GM18507 (cell line): ENCODE measurements around the gene PDIK1L.
"Not testable (repeated sequence)": the region's sequence is repeated elsewhere in the genome, so short reads cannot be mapped to it uniquely, and the experiment has no call there.

Source experiments
- DNase-seq: peaks from one replicate; pipeline ENCODE4 v3.0.0; 2011; ENCODE audit warnings: low read depth; ENCODE audit not compliant: insufficient read length; ENCODE audit errors: extremely low spot score
- FAIRE-seq: peaks from 2 replicates; lab custom pipeline; 2011; peaks lifted over from hg19 to GRCh38; lab: Jason Lieb, UNC

PDIK1L gene

GRCh38 chr1:26084091-26084561 lies 27.5 kb upstream of the PDIK1L start:
- DNase-seq: no peak
- FAIRE-seq: no peak

DNA sequence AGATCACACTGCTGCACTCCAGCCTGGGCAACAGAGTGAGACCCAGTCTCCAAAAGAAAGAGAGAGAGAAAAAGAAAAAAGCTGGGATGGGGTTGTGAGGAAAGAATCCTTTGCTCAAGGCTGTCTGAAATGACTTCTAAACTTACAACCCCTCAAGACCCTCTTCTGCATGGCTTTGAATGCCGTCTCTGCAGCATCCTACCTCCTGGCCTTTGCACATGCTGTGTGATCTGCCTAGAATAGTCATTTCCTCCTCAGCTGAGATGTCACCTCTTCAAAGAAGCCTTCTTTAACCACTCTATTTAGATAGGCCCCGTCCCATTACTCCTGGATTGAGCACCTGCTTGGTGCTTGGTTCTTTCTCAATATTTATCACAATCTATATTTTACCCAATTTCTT lies 26.8 kb upstream of the PDIK1L start:
- DNase-seq: no peak
- no peak for FAIRE-seq

DNA sequence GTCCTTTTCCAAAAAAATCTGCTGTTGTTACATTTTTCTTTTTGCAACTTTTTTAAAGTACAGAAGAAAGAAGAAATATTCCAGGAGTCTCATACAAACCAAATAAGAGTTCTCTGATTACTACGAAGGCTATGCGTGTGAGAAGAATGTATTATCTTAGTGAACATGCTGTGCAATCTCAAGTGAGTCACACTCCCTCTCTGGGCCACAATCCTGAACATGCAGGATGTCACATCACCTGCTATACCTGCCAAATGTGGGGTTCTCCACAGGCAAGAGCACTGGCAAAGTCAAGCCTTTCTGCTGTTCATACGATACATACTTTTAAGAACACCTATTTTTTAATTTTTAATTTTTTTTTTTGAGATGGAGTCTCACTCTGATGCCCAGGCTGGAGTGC lies 22.5 kb upstream of the PDIK1L start:
- DNase-seq: no peak
- no peak for FAIRE-seq

GRCh38 chr1:26090893-26091292 lies 20.7 kb upstream of the PDIK1L start:
- FAIRE-seq (no peak), DNase-seq (no peak)

DNA sequence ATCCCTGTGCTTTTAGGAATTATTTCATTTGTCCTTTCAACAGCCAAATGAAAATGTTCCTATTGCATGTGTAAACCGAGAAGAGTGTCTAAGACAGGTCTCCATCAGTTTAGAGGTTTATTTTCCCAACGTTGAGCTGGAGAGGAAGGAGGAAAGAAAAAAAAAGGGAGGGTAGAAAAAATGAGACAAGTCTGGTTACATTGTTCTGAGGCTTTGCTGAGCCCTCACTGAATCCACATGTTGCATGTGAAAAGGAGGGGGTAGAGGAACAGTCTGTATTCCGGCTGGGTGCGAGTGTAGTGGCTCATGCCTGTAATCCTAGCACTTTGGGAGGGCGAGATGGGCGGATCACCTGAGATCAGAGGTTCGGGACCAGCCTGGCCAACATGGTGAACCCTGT lies 19.2 kb upstream of the PDIK1L start:
- FAIRE-seq: no peak
- DNase-seq: no peak

DNA sequence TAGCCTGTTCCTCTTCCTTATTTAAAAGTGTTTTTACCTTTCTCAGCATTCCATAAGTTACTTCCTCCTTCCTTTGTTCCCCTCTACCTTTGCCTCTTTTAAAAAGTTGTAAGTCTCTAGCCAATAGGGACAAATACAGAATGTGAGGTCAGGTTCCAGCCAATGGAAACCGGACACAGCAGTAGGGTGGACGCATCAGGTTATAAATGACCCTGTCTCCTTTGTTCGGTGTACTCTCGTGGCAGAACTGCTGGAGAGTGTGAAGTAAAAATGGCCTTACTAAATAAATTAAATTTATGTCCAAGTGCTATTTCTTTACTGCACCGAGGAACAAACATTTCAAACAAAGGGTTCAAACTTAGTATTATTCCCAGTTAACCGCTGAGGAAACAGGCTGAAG lies 18.1 kb upstream of the PDIK1L start:
- DNase-seq, FAIRE-seq: not testable (repeated sequence)

- DNase-seq: no peak
These were observed 17.5 kb upstream of the PDIK1L start for GRCh38 chr1:26094076-26094669.

DNA sequence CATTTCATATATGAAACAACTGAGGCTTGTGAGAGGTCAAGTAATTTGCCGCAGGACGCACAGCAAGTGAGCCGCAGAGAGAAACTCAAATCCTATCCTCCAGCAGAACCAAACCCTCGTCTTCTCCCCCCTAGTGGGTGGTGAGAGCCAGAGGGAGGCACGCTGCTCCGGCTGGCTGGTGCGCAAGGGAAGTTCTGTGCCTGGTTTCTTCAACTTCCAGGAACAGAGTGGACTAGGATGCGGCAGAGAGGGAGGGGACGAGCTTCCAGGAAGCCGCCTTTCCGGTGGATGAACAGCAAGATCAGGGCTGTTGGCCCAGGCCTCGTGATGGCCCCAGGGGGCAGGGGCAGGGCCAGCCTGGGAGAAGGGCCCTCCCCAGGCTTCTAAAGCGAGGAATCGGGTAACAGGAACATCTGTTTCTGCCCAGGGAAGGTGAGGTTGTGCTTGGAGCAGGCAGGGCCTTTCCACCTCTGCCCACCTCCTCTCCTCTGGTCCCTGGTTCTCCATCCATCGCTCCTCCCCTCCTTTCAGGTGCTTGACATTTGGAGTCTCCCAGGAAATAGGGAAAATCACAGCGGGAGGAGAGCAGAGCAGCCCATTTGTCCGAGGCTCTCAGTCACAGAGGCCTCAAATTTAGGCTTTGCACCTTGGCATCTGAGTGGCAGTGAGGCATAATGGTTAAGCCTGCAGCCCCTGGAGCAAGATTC lies 16.8 kb upstream of the PDIK1L start:
- FAIRE-seq: no peak

More at GRCh38 chr1:26094076-26094669, 17.5 kb upstream of the PDIK1L start:
- FAIRE-seq: no peak

DNA sequence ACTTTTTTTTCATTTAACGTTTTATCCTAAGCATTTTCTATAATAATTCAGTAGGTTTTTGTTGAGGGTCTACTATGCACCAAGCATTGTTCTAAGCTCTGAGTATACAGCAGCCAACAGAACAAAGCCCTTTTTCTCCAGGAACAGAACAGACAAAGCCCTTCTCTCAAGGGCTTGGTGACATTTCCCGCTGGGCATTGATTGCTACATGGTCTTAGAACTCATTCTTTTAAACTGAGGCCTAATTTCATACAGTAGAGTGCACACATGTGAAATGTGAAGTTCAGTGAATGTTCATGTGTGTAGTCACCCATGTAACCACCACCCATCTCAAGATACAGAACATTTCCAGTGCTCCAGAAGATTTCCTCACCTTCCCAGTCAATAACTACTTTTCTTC lies 15.2 kb upstream of the PDIK1L start:
- no peak for FAIRE-seq
- DNase-seq: no peak

More for the DNA sequence above, 16.8 kb upstream of the PDIK1L start:
- DNase-seq: no peak

GRCh38 chr1:26097696-26098095 lies 13.9 kb upstream of the PDIK1L start:
- DNase-seq: no peak
- no peak for FAIRE-seq

- no peak for DNase-seq
- no peak for FAIRE-seq
These were observed 13.0 kb upstream of the PDIK1L start for GRCh38 chr1:26098602-26099001.

DNA sequence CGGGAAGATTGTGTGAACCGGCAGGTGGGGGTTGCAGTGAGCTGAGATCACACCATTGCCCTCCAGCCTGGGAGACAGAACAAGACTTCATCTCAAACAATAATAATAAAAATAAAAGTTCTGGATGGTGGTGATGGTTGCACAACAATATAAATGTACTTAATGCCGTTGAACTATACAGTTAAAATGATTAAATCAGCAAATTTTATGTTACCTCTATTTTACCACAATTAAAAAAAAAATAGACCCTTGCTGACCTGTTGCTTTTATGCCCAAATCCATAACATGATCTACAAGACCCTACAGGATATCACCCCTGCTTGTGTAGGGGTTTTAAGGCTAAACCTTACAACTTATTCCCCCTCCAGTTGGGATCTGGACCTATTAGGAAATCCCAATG lies 11.8 kb upstream of the PDIK1L start:
- DNase-seq: no peak
- FAIRE-seq: no peak

GRCh38 chr1:26100204-26100603 lies 11.4 kb upstream of the PDIK1L start:
- not testable (repeated sequence) for FAIRE-seq, DNase-seq

GRCh38 chr1:26102119-26102518 lies 9.5 kb upstream of the PDIK1L start:
- DNase-seq (no peak), FAIRE-seq (no peak)

DNA sequence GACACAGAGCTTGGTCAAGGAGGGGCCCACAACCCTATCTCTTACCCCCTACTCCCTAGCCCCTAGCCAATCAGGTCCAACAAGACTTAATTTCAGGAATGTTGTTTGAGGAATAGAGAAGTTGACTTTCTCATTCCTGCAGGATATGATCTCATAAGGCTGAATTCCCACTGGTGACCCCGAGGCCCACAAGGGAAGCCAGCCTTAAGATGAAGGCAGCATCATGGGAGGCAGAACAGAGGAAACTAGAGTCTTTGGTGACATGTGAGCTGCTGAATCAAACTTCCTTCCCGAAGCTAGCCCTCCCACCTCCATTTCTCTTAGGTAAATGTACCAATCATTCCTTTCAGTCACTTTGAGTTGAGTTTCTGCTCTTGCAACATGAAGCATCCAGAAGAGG lies 9.1 kb upstream of the PDIK1L start:
- DNase-seq: no peak
- no peak for FAIRE-seq

DNA sequence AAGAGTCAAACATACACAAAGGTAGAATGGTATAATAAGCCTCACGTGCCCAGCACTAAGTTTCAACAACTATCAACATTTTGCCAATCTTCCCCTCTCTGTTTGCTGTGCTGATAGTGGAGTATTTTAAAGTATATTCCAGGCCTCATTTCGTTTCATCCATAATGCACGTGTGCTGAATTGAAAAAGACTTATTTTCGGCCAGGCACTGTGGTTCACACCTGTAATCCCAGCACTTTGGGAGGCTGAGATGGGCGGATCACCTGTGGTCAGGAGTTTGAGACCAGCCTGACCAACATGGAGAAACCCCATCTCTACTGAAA lies 6.4 kb upstream of the PDIK1L start:
- not testable (repeated sequence) for FAIRE-seq, DNase-seq

DNA sequence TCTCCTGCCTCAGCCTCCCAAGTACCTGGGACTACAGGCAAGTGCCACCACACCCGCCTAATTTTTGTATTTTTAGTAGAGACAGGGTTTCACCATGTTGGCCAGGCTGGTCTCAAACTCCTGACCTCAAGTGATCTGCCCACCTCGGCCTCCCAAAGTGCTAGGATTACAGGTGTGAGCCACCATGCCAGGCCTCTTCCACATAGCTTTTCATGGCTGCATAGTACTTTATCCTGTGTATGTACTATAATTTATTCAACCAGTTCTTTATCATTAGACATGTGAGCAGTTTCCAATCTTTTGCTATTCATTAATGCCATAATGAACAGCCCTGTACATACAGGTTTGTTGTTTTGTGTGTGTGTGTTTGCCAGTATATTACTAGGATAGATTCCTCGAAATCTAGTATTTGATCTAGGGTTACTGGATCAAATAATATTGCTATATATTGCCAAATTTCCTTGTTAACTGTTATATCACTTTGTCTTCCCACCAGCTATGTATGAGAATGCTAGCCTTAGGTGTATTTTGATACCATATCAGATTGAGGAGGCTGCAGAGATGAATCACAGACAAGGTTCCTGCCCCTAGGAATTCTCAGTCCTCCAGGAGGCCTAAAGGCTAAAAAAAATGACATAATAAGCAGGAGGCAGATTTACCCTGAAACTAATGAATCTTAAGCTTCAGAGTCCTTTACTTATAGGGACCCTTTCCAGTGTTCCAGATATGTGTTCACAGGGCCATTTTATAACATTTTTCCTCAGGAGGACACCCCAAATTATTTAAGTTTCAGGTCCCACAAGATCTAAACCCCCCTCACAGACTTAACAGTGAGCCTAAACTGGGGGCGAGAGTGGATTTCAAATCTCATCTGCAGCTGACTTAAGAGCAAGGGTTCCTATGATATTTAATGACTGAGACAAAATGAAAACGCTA lies 2.1 kb upstream of the PDIK1L start:
- DNase-seq (no peak), FAIRE-seq (no peak)

- FAIRE-seq: peak; percentile 59
- DNase-seq: peak; percentile 60
These were observed 694 bp upstream of the PDIK1L start for GRCh38 chr1:26110731-26111529.

- peak; percentile 54 for FAIRE-seq
- DNase-seq: no peak
These were observed 767 bp downstream of the PDIK1L start for GRCh38 chr1:26112407-26112775.
